Measurements from ENCODE around the gene PIP5K1B.

- TF ChIP-seq CTCF (IDR thresholded peaks at IDR 0.05) = no peak
- TF ChIP-seq POLR2A (IDR thresholded peaks at IDR 0.05) = no peak
These were observed 3.5 kb downstream of the PIP5K1B start for GRCh38 chr9:68708513-68708912.

Measured in uterus (tissue), 2 donors.